GM12878 (cell line): ENCODE measurements around the gene MYH6. TPM values are rescaled to one million over a fixed set of nuclear protein-coding genes. Genes with fewer than 3 reads are reported as not detected.

Experiments used
- ATAC-seq: fragments of 200-7000 bp; cut with Tn5 transposase; 3 replicates; pipeline ENCODE4 v1.9.1; 2020; ENCODE audit warnings: mild to moderate bottlenecking, moderate library complexity
- BruUV-seq: library from RNA; stranded (reverse); fragments of 400-500 nt; replicated peaks from 2 replicates; lab custom pipeline; 2021; lab: Mats Ljungman, UMichigan
- CTCF ChIA-PET: fragments of 300-600 bp; sonication (Branson Sonifier 250); formaldehyde crosslinking; extraction: SDS; loops from one replicate; lab custom pipeline; 2021; ENCODE audit warnings: inconsistent platforms; lab: Yijun Ruan, JAX
- POLR2A ChIA-PET: fragments of 350-600 bp; formaldehyde crosslinking; extraction: SDS; loops from one replicate; lab custom pipeline; 2021; ENCODE audit warnings: inconsistent platforms; lab: Charles Lee
- RAD21 ChIA-PET: fragments of 300-600 bp; sonication (Branson Sonifier 250); formaldehyde crosslinking; loops from one replicate; lab custom pipeline; 2023; ENCODE audit warnings: antibody characterized with exemption; ENCODE audit not compliant: unreplicated experiment; lab: Charles Lee
- SMC1A ChIA-PET: fragments of 300-600 bp; sonication (Branson Sonifier 250); formaldehyde crosslinking; loops from one replicate; lab custom pipeline; 2023; ENCODE audit not compliant: unreplicated experiment, uncharacterized antibody; lab: Charles Lee
- DNase-seq: peaks from one replicate; pipeline ENCODE4 v3.0.0-alpha.2; 2011; ENCODE audit warnings: low read depth, low spot score
- FAIRE-seq: peaks from 3 replicates; lab custom pipeline; 2011; peaks lifted over from hg19 to GRCh38; lab: Jason Lieb, UNC
- H2AFZ ChIP-seq: 2 replicates; pipeline ENCODE4 v1.6.0; 2011; ENCODE audit warnings: low read depth, low read length, control low read depth; ENCODE audit not compliant: control insufficient read depth
- H3K27ac ChIP-seq: 2 replicates; pipeline ENCODE4 v1.5.1; 2011; ENCODE audit warnings: control low read depth; ENCODE audit not compliant: control insufficient read depth, insufficient read depth
- H3K27me3 ChIP-seq, 2 experiments: replicated peaks in 1 of 2; 2 replicates each; pipeline versions ENCODE4 v1.6.0 to v1.6.1; 2011; ENCODE audit warnings: low read length in 1 of 2; ENCODE audit not compliant: control insufficient read depth in 2 of 2, insufficient read depth in 2 of 2
- H3K36me3 ChIP-seq, 2 experiments: 2 replicates each; pipeline ENCODE4 v1.5.1; 2011; ENCODE audit warnings: low read length in 1 of 2; ENCODE audit not compliant: control insufficient read depth in 2 of 2, insufficient read depth in 2 of 2
- H3K4me1 ChIP-seq: 2 replicates; pipeline ENCODE4 v1.6.1; 2011; ENCODE audit warnings: mild to moderate bottlenecking, low read length, moderate library complexity, mixed read lengths; ENCODE audit not compliant: control insufficient read depth, insufficient read depth
- H3K4me2 ChIP-seq: 2 replicates; pipeline ENCODE4 v1.6.0; 2011; ENCODE audit warnings: control low read depth; ENCODE audit not compliant: control insufficient read depth, insufficient read depth
- H3K4me3 ChIP-seq: fragments of 200-600 bp; sonication (generic); 2 replicates; pipeline ENCODE4 v1.5.1; 2016
- H3K79me2 ChIP-seq: 2 replicates; pipeline ENCODE4 v1.6.0; 2011; ENCODE audit warnings: low read length; ENCODE audit not compliant: control insufficient read depth, insufficient read depth
- H3K9ac ChIP-seq: 2 replicates; pipeline ENCODE4 v1.8.0; 2011; ENCODE audit warnings: low read length, control low read depth, mixed read lengths; ENCODE audit not compliant: control insufficient read depth, insufficient read depth
- H3K9me3 ChIP-seq: replicated peaks from 3 replicates; pipeline ENCODE4 v1.5.1; 2011; ENCODE audit warnings: mild to moderate bottlenecking, low read length; ENCODE audit not compliant: control insufficient read depth, insufficient read depth
- H4K20me1 ChIP-seq: 2 replicates; pipeline ENCODE4 v1.6.0; 2011; ENCODE audit not compliant: control insufficient read depth, insufficient read depth
- BMI1 ChIP-seq: fragments of 450-650 bp; IDR thresholded peaks from 2 replicates; pipeline ENCODE4 v1.6.1; 2016; ENCODE audit warnings: mild to moderate bottlenecking, moderate library complexity, borderline replicate concordance
- CREM ChIP-seq: IDR thresholded peaks from 2 replicates; pipeline ENCODE4 v1.6.1; 2014; ENCODE audit warnings: antibody characterized with exemption, low read depth
- MEF2A ChIP-seq: IDR thresholded peaks from 2 replicates; pipeline ENCODE4 v1.6.1; 2011; ENCODE audit warnings: low read depth, mild to moderate bottlenecking, low read length, moderate library complexity; ENCODE audit not compliant: insufficient read depth
- MTA3 ChIP-seq: IDR thresholded peaks from 2 replicates; pipeline ENCODE4 v1.6.1; 2012; ENCODE audit warnings: low read length, inconsistent platforms, borderline replicate concordance
- SMAD1 ChIP-seq: fragments of 450-650 bp; IDR thresholded peaks from 2 replicates; pipeline ENCODE4 v1.6.1; 2018; ENCODE audit warnings: mild to moderate bottlenecking, low read depth; ENCODE audit not compliant: partially characterized antibody
- TBL1XR1 ChIP-seq: IDR thresholded peaks from 2 replicates; pipeline ENCODE4 v1.6.1; 2012; ENCODE audit warnings: low read depth, low read length, improper control_type of control experiment
- ZNF207 ChIP-seq: fragments of 450-650 bp; IDR thresholded peaks from 2 replicates; pipeline ENCODE4 v1.6.1; 2014; ENCODE audit warnings: antibody characterized with exemption, mild to moderate bottlenecking, borderline replicate concordance
- ZNF592 ChIP-seq: fragments of 450-650 bp; IDR thresholded peaks from 2 replicates; pipeline ENCODE4 v1.6.1; 2017; ENCODE audit warnings: mild to moderate bottlenecking, moderate library complexity
- ZNF622 ChIP-seq: fragments of 450-650 bp; IDR thresholded peaks from 2 replicates; pipeline ENCODE4 v1.6.1; 2017; ENCODE audit warnings: mild to moderate bottlenecking, inconsistent platforms
- ZZZ3 ChIP-seq: IDR thresholded peaks from 2 replicates; pipeline ENCODE4 v1.6.1; 2011; ENCODE audit warnings: low read depth; ENCODE audit not compliant: control insufficient read depth, insufficient read length
- WGBS: methylation state at CpG from one replicate; pipeline ENCODE4 v1.1.6; 2016; ENCODE audit warnings: low lambda C conversion rate; ENCODE audit not compliant: insufficient replicate concordance, insufficient coverage; ENCODE audit errors: missing lambda C conversion rate; 5-methylcytosine and 5-hydroxymethylcytosine counted together
- in situ Hi-C: fragments of 300-500 bp; cut with MboI; formaldehyde crosslinking; loops from 9 replicates; pipeline ENCODE4 v1.14.3; 2018; ENCODE audit warnings: mixed read lengths
- intact Hi-C: fragments of 100-400 bp; cut with micrococcal nuclease; formaldehyde crosslinking; loops from one replicate; pipeline ENCODE4 v1.14.2; 2022; ENCODE audit not compliant: unreplicated experiment
- polyA plus RNA-seq, 11 experiments: library from polyadenylated mRNA; depleted of rRNA in 4 of 11; unstranded in 6 of 11; stranded (reverse) in 5 of 11; fragments of >200 nt; fragmentation: Nextera tagmentation in 4 of 11; fragmentation: Illumina TruSeq in 1 of 11; extraction: Ambion mirVana in 4 of 11; extraction: Trizol in 1 of 11; gene quantifications; 1 replicate in 1 of 11; 2 replicates in 10 of 11; pipeline versions ENCODE4 v1.2.1 to v1.2.3, GENCODE V29; 2011 to 2016; ENCODE audit warnings: inconsistent platforms in 2 of 11, missing spikeins in 2 of 11, low read depth in 1 of 11
- total RNA-seq, 4 experiments: library from RNA; depleted of rRNA in 3 of 4; stranded (reverse); fragments of >200 nt in 3 of 4; fragmentation: Illumina TruSeq in 1 of 4; extraction: Trizol in 1 of 4; gene quantifications; 2 replicates each; pipeline versions ENCODE4 v1.2.1 to v1.2.3, GENCODE V29; 2013 to 2021

The MYH6 gene
- total and polyA plus RNA-seq, 10 of the 15 experiments (the other 5 are each of a cell fraction or from before 2014, with no cell fraction given): 0.01 to 0.84 (median 0.05) TPM; not detected in 7

- TF ChIP-seq ZNF592: no peak
Observed at GRCh38 chr14:23372509-23372908, 35.6 kb downstream of the MYH6 start, which contains the start of gene IL25 (continued).

DNA sequence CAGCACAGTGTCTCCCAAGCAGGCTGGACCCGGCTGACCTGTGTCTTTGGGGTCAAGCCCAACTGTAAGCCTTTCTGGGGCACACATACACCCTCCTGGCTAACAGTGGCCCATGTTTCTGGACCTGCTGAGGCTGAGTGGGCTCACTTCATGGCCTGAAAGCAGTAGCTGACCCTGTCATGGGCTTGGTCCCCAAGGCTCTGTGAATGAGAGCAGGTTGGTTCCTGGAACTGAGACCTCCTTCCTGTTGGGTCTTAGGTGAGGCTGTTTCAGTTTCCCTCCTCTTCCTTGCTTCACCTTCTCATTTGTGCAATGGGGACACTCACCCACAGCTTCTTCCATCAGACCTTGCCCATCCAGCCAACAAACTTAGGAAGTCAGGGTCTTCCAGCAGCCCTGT, 36.2 kb downstream of the MYH6 start:
- ChIA-PET RAD21 (no interaction called here), SMC1A (no interaction called here), POLR2A (no interaction called here), CTCF (no interaction called here)
- FAIRE-seq: no peak
- H3K9me3 ChIP-seq: no peaks in the 10 kb centered on the region
- no peak overlapping the region for H2AFZ ChIP-seq
- no peak overlapping the region for H3K27ac ChIP-seq
- BruUV-seq: no TSS peak
- WGBS: 0% methylated on average over 1 of the region's 1 CpG
- H4K20me1 ChIP-seq: no peaks in the 10 kb centered on the region
- H3K4me1 ChIP-seq: no peaks in the 10 kb centered on the region
- in situ Hi-C loops: no loop called here
- no peaks in the 10 kb centered on the region for H3K79me2 ChIP-seq
- peaks cover 0 to 2% of the 10 kb centered on the region in 2 experiments; a peak in 1 of 4 replicates for H3K27me3 ChIP-seq
- no peak for TF ChIP-seq ZZZ3
- no peak for TF ChIP-seq BMI1
- TF ChIP-seq ZNF207: no peak
- TF ChIP-seq MEF2A: no peak
- no peak for TF ChIP-seq SMAD1
- no peak for TF ChIP-seq MTA3
- no peak for TF ChIP-seq CREM
- no peak for TF ChIP-seq TBL1XR1
- TF ChIP-seq ZNF622: no peak
- intact Hi-C loops: no loop called here
- no peak overlapping the region for H3K9ac ChIP-seq
- H3K4me3 ChIP-seq: no peak overlapping the region
- DNase-seq: no peak
- H3K36me3 ChIP-seq: no peaks in the 10 kb centered on the region
- ATAC-seq: no peak
- no peak overlapping the region for H3K4me2 ChIP-seq
